NCI-H1694 (cell line): ENCODE data around the gene LRIG1.
"Not testable (repeated sequence)": the region's sequence is repeated elsewhere in the genome, so short reads cannot be mapped to it uniquely, and the experiment has no call there.

ENCODE experiments used
- DNase-seq: peaks from one replicate; lab custom pipeline; 2025; lab: John Stamatoyannopoulos, UW

The LRIG1 gene

DNA sequence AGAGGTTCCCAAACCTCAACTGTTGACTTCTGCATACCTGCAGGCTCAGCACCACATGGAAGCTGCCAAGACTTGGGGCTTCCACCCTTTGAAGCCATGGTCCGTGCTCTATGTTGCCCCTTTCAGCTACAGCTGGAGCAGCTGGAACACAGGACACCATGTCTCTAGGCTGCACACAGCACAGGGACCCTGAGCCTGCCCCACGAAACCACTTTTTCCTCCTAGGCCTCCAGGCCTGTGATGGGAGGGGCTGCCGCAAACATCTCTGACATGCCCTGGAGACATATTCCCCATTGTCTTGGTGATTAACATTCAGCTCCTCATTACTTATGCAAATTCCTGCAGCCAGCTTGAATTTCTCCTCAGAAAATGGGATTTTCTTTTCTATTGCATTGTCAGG is 78.9 kb downstream of the LRIG1 start:
- DNase-seq: not testable (repeated sequence)

DNA sequence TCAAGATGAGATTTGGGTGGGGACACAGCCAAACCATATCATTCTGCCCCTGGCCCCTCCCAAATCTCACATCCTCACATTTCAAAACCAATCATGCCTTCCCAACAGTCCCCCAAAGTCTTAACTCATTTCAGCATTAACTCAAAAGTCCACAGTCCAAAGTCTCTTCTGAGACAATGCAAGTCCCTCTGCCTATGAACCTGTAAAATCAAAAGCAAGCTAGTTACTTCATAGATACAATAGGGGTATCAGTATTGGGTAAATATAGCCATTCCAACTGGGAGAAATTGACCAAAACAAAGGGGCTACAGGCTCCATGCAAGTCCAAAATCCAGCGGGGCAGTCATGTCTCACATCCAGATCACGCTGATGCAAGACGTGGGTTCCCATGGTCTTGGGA is 79.7 kb downstream of the LRIG1 start:
- not testable (repeated sequence) for DNase-seq

DNA sequence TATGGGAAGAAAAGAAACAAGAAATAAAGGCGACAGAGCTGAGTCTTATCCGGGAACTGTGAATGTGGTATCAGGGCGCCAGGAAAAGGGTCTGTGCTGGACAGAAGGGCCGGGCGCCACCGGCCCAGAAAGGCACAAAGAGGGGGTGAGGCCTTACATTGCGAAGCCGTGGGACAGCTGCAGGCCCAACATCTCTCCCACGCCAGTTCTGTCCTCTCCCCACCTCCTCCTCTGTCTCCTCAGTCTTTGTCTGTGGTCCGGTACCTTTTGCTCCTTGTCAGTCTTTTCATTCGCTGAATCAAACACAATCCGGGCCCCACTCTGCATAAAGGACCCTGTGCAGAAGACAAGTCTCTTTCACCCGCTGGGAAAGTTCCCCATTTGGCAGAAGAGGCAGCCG is 81.8 kb downstream of the LRIG1 start:
- no peak for DNase-seq

DNA sequence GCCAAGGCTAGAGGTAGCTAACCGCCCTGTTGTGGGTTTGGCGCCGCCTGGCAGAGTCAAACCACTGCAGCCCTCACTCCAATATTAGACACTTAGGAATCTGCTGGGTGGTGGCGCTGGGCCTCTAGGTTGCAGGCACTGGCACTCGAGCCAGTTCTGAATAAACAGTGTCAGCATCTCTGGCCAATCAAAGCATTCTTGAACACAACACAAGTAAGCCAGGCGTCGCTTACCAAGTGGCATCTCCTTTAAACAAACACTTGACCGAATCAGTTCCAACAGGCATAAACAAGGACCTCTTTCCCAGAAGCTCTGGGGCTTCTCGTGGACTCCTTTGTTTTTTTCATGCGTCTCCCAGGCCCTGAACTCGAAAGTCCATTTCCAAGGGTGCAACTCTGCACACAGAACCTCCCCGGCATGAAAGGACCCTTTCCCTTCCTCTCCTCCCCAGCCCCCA is 82.3 kb downstream of the LRIG1 start:
- no peak for DNase-seq

DNA sequence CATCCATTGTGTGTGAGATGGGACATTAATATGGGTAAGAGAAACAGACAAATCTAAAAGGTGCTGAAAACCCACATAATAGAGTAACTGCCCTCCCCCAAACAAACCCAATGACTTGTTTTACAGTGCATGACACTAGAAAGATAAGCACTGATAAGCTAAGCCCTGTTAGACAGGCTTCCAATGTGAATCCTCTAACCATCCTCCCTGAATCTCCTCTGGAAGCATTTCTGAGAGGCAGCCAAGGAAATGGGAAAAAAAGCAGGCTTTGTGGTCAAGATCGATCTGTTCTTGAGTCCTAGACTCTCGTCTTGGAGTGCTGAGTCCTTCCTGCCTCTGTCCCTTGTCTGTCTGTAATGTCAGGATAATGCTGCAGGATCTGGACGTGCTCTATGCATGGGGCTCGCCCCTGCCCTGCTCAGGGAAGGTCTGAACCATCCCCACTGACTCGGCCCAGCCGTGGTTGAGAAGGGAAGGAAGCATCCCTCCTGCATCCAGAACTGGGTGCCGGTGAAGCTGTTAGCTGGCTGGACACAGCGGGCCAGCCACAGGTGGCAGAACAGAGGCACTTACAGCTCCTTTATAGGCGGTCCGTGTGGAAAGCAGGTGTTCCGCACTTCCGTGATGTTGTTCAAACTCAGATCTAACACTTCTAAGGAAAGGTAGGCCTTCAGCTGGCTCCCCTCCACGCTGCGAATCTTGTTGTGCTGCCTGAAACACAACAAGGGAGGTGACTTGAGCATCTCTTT is 84.1 kb downstream of the LRIG1 start:
- no peak for DNase-seq

DNA sequence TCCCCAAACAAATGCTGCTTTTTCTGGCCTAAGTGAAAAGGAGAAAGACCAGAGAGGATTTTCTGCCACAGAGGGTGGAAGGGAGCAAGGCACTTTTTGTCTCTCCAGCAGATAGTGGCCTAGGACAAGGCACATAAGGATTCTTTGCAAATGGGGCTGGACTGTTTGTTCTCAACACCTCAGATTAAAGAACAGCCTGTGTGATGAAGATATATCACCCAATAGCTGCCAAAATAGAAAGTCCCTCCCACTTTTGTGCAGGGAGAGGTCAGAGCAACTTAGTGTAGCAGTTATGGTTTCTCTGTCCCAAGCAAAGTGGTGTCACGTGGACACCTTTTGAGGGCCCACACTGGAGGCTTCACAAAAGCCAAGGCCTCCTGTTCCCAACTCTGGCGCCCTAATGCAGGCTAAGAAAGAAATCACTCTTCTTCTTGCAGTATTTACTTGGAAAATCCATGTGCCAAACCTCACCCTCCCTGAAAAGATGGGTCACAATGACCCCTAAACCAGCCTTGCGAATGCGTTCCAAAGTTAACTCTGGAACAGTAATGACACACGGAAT is 84.9 kb downstream of the LRIG1 start:
- no peak for DNase-seq

DNA sequence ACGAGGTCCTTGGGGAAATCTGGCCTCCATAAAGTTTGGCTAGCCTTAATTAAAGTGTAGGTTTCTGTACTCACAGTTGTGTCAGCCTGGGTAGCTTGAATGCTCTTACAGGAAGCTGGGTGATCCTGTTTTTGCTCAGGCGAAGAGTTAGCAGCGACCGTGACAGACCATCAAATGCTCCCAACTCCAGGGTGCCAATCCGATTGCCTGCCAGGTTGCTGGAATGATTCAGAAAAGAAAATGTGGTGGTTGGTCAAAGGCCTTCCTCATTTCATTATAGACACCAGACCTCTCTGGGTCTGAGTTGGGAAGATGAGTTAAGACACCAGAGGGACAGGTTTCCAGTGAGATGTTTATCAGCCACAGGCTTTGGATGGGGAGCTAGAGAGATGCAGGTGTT is 86.0 kb downstream of the LRIG1 start:
- DNase-seq: no peak

DNA sequence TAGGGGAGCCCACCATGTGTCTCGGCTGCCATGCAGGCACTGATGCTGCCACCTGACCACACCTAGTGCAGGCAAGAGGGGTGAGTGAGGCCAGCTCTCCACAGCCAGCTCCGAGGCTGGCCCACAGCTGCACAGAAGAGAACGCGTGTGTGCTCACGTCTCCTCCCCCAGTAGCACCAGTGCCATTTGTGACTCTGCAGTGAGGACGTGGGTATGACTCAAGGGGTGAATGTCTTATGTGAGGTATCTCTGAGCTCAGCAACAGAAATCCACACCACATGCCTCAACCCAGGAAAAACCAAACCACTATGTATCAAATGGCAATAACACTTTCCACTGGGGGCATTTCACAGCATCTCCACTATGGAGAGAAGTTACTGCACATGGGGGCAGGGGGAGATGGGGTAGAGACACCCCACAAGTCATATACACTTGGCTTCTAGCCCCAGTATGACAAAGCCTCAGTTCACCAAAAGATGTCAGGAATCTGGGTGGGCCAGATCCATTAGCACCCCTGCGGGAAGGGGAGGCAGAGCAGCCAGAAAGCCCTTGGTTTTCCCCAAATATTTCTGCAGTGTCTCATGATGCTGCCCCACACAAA is 87.6 kb downstream of the LRIG1 start:
- DNase-seq: no peak

DNA sequence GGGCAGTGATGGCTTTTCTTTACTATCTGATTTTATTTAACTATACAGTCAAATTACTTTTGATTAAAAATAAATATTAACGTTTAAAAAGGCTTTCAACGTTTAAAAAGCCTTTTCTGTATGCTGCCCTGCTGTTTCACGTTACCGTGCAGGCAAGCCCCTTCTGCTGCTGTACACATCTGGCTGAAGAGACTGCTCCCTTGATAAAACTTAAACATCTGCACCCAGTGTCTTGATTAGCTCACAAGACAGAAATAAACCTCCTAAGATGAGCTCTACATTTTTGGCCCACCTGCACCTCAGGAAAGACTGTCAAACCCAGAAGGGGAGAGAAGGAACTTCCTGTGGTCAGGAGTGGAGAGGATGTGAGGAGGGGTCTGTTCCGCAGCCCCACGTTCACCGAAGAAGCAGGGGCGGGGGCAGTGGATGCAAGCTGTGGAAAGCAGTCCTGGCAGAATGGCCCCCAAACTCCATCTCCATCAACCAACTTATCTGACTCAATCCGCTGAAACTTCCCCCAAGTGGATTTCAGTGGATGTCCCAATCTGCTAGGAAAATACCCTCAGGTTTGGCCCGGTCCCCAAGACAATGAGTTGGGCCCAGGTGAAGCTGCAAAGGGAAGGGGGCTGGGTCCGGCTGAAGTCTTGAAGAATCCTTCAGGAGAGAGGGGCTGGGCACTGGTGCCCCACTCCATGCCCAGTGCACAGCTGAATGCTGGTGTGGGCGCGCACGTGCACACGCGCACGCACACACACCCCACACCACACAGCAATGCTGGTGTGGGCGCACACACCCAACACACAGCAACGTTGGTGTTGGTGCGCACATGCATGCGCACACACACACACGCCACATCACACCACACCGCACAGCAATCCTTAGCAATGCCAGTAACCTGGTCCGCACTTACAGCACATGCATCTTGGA is 88.6 kb downstream of the LRIG1 start:
- DNase-seq: no peak

DNA sequence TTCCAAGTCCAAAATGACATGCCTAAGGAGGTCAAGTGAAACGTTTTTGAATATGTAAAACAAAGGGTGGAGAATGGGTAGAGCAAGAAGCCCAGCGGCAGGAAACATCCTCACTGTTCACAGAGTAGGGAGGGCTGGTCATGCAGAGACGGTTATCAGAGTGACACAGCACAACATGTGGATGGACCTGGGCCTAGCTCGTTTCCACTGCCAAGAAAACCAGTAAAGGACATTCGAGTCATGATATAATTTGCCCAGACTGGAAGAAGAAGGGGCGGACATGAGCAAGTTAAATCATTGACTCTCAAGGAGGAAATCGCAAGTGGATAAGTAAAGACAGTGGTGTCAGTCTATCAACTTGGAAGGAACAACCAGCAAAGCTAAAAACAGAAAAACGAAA is 89.3 kb downstream of the LRIG1 start:
- DNase-seq: no peak

DNA sequence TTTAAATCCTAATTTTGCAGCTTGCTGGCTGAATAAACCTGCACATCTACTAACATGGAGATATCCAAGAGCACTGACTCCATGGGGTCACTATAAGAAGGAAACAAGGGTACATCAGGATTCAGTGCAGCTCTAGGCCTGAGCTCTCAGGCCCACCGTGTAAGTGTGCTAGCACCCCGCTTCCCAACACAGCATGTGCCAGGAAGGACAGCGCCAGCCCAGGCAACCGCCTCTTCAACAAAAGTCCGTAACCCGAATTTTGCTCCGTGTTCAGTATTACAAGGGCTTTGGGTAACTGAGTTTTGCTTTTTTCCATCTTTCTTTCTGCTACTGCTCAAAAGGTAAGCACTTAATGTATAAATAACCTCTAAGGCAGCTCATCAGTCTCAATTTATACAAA is 89.8 kb downstream of the LRIG1 start:
- no peak for DNase-seq

DNA sequence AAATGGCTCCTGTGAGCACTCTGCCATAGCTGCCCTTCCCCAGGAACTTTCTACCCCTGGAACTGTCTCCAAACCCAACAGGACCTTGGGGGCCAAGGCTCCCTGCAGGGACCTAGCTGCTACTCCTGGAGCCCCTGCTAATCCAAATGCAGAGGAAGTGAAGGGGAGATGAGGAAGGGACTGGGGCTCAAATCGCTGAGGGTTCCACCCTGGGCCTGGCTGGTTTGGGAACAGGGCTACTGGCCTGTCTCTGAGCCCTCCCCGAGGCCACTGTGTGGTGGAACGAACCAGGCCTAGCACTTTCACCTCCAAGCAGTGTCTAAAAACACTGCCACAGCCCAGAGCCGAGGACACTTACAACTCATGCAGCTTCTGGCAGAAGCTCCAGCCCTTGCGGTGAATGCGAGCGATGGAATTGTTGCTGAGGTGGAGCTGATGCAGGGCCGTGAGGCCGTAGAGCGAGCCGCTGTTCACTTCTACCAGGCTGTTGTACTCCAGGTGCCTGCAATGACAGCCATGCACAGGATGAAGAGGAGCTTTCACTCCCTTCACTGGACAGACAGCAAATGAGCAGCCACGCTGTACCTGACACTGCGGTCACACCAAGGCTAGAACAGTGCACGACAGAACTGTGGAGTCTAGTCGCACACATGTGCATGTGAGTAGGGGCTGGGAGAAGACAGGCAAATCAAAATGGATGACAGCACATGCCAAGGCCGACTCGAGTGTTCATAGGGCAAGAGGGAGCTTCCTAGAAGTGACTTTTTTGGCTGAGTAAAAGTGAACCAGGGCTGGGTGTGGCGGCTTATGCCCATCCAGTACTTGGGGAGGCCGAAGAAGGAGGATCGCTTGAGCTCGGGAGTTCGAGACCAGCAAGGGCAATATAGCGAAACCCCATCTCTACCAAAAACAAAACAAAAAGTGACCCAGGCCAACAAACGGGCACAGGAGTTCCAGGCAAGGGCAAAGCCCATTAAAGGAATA is 90.8 kb downstream of the LRIG1 start:
- no peak for DNase-seq

DNA sequence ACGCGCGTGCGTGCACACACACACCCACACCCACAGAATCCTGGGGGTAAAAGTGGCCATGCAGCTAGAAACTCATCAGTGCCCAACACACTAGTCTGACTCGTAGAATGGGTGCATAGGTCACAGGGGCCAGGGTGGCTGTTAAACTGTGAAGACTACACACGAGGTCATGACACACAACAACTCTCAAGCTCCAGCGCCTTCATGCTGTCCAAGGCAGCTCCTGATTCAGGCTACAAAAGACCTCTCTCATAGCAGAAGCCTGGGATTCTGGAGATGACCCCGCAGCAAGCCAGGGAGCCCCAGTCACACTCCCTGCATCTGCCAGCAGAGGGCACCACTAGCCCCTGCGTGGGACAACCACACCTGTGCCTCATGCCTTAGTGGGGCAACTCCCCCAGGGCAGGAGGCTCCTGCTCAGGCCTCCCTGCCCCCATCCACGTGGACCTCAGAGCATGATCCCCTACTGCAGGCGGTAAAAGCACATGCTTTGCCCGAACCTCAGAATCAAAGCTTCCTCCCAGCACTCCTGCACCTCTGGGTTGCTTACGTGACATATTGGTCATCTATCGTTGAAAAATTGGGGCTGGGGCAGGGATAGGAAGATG is 93.1 kb downstream of the LRIG1 start:
- DNase-seq: no peak

DNA sequence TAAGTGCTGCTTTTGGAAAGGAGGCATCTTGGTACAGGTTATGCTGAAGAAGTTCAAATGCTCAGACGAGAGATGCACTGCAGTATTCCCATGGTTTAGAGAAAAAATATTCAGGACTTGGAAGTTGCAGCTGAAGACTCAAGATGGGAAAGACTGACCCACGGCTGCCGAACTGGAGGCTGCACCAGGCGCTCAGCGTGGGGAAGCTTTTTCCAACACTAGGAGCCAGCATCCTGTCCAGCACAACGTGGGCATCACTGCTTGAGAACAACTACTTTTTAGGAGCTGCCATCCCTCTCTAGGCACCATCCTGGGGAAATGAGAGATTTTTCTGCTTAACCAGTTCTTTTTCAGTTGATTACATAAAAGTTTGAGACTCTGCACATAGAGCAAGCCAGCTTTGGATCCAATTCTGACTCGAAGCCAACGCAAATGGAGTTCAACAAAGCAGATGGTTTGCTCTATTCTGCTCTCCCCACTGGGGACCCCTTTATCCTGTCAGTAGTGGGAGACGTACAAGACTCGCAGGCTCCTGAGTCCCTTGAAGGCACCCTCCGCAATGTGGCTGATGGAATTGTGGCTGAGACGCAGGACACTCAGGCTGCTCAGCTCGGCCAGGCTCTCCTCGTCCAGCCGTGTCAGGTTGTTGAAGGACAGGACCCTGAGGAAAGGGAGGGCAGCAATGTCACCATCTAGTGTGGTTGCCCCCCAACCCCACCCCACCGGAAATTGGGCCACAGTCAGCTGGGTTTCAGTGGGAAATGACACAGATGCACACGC is 93.8 kb downstream of the LRIG1 start:
- no peak for DNase-seq

DNA sequence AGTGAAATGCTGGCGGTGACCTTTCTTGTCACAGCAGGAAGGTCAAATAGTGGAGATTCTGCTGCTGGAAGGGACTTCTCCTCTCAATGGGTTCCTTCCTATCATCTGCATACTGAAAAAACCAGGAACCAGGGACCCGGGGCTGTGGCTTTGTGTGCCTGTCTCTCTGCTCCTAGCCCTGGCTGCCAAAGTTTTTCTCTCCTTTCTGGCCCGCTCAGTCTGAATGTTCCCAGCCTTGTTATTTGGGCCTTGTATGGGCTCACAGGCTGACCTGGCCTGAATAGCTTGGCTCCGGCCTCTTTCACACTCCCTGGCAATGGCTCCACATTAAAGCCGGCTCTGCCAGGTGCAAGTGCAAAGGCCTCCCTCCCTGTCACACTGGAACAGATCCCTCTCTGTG is 94.7 kb downstream of the LRIG1 start:
- DNase-seq: no peak

DNA sequence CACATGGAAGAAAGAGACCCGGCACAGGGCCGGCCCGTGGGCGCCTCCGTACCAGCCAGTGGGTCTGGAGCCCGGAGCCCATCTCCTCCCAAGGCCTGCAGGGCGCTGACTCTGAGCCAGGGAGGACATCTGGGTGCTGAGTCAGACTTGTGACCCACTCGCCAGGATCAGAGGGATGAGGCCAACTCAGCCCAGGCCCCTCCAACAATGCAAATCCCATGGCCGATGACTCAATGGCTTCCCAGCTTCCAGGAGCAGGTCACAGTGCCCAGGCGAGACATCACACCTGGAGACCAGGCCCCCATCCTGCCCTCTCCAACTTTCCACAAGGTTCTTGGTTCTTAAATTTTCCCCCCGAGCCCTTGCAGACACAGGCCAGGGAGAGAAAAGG is 95.1 kb downstream of the LRIG1 start:
- DNase-seq: no peak

DNA sequence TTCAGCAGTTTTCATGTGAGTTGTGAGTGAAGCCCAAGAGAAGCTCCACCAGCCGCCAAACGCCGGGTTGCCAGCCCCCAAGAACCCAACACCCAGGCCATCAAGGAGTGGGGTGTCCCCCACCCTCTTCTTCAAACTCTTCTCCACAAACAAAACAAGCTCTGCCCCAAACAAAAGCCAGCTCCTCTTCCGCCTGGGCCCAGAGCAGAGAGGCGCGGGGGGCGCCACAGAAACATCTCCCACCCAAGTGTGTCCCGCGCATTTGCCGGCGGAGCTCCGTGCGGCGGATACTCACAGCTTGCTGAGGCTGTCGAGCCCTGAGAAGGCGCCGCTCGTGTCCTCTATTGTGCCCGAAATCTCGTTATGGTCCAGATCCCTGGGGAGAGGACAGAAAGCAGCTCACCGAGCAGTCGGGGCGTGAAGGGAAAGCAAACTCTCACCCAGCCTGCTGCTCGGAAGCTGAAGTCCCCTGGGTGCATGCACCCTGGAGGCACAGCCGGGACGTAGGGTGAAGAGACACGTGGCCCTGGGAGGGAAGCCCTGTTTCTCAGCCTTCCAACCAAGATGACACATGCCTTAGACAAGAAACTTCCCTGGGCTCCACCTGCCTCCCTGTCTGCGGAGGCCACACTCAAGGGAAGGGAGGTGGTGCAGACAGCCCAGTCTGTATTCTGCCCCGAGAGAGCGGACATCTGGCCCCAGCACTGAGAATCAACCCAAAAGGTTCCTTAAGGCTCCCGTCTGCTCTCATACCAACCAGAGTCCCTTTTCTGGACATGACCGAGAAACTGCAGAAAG is 95.7 kb downstream of the LRIG1 start:
- no peak for DNase-seq

DNA sequence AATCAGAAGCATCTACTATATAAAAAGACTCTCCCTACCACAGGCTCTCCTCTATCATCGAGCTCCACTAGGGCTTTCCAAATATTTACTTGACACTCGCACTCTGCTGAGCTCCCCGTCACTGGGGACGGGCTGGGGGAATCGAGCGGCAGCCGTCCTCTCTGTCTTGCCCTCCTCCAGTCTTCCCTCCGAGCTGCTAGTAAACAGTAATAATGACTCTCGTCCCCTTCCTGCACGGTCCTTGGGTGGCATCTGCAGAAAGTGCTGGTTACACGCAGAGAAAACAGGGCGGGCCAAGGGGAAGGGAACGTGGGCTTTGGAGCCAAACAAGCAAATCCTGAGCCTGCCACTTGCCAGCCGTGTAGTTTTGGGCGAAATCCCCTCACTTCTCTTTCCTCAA is 96.6 kb downstream of the LRIG1 start:
- DNase-seq: no peak

DNA sequence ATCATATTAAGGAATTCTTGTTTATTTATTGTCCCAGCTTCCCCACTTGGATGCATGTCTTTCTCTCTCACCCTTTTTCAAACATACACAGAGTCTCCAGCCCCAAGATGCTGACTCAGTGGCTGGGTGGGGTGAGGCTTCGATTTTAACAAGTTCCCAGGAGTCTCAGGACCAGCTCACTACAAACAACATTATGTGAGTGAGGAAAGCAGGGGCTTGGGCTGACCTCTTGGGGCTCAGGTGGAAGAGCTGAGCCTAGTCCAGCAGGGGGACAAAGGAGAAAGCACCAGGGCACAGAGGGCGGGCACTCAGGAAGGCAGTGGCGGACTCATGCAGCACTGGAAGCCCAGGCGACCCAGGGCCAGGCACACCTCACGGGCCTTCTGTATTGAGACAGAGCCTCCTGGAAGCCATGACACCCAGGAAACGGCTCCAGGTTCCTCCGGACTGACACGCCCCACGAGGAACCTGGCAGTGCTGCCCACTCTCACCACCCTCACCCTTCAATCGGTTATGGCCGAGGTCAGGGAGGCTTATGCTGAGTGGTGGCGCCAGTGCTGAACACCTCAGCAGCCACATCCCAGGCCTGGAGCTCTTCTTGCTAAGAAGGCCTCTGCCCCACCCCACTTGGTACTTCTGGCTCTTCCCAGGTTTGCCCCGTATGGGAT is 97.4 kb downstream of the LRIG1 start:
- no peak for DNase-seq
